ENCODE data around the gene BCL11B.

The BCL11B gene

DNA sequence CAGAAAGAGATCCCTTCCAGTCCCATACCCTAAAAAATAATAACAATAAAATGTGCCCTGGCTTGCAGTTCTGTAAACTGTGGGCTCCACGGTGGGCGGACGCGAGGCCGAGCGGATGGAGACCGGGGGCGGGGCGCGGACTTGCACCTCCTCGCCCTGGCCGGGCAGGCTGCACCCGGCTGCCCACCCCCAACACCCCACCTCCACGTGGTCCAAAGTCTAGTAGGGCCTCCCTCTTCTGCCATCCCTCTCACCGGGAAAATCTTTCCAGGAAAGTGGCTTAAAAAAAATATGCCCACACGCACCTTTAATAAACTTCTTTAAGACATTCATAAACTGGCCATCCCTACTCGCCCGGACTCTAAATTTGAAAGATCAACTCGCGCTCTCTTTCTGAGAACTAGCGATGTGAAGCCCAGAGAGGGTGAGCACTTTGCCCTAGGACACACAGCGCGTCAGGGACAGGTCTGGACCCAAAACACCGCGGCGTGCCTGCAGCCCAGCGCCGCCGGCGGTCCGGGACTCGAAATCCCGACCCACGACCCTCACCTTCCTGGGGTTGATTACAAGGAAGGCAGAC, 1.9 kb upstream of the BCL11B start:
- TF ChIP-seq, protein P1, sequence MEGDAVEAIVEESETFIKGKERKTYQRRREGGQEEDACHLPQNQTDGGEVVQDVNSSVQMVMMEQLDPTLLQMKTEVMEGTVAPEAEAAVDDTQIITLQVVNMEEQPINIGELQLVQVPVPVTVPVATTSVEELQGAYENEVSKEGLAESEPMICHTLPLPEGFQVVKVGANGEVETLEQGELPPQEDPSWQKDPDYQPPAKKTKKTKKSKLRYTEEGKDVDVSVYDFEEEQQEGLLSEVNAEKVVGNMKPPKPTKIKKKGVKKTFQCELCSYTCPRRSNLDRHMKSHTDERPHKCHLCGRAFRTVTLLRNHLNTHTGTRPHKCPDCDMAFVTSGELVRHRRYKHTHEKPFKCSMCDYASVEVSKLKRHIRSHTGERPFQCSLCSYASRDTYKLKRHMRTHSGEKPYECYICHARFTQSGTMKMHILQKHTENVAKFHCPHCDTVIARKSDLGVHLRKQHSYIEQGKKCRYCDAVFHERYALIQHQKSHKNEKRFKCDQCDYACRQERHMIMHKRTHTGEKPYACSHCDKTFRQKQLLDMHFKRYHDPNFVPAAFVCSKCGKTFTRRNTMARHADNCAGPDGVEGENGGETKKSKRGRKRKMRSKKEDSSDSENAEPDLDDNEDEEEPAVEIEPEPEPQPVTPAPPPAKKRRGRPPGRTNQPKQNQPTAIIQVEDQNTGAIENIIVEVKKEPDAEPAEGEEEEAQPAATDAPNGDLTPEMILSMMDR (IDR thresholded peaks at IDR 0.05), result no peak
- DNase-seq (ENCODE audit: low spot score), result peak; percentile 40
- Histone ChIP-seq H3K27ac (no peak overlapping the region), H3K4me3 (peak overlapping the region; percentile 68)

DNA sequence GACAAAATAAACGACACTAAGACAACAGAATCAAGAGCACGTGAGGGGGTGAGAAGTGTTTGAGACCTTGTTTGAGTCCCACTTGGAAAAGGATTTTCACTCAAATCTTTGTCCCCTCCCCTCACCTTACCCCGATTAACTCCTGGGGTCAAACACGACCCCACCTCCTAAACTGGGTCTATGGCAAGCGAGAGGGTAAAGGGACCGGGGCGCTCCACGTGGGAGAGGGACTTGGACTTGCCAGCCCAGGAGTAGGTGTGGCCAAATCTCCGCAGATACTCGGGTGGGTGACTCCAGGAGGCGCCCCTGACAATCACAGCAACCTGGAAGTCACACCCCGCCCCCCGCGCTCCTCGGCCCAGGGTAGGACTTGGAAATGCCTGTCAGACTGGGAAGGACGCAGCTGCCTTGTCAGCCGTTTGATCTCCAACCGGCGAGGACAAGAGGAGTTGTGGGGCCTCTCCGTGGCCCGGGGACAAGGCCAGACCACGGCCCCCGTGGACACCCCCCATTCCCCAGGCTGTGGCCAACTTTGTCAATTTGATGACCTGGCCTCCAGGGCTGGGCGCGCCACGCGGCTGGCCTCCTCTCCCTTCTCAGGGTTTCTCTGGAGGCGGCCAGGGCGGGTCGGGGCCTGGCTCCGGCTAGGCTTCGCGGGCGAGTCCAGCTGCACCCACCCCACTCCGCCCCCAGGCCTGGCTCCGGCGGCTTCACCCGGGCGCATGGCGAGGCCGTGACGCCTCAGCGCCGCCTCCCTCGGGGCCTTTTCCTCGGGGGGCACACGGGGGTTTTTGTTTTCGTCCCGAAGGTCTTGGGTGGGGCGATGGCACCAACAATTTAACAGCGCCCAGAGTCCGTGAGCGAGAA, 1.1 kb upstream of the BCL11B start:
- Histone ChIP-seq H3K27ac (no peak overlapping the region), H3K4me3 (peak overlapping the region; percentile 68)
- no peak for DNase-seq (ENCODE audit: low spot score)
- TF ChIP-seq, protein P1 (IDR thresholded peaks at IDR 0.05), result no peak

DNA sequence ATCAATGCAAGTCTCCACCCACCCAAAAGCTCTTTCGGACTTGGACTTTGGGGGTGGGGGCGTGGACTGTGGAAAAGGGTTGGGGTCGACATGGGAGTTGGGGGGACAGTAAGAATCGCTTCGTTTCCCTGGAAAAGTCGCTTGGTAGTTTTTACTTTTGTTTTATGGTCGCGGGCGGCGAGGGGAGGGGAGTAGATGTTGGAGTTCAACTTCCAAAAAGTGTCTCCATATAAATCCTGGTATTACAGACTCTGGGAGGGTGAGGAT, 568 bp upstream of the BCL11B start:
- DNase-seq (ENCODE audit: low spot score), result no peak
- Histone ChIP-seq H3K27ac (no peak overlapping the region), H3K4me3 (peak overlapping the region; percentile 68)
- TF ChIP-seq, protein P1 (IDR thresholded peaks at IDR 0.05), result no peak

DNA sequence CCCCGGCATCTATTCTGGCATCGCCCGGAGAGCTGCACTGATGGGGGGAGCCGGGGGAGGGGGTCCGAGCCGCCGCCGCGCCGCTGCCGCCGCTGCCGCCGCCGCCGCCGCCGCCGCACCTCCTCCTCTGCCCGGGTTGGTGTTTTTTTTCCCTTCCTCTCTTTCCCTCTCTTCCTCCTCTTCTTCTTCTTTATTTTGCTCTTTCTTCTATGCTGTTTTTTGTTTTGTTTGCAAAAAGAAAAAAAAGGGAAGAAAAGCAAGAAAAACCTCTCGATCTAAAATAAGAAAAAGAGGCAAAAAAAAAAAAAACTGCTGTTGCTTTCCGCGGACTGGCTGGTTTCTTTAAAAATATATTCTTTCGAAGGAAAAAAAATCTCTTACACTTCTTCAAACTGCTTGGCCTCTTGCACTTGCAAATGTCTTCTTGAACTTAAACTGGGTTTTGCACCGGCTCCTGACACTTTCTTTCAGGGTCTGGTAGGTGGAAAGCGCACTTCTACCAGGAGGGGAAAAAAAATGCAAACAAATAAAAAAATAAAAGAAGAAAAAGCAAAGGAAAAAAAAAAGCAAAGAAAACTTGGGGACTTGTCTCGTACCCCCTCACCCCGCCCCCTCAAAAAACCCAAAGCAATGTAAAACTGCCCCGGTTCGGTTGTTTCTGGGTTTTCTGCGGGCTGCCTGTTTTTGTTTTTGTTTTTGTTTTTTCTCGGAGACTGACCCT, 616 bp downstream of the BCL11B start:
- no peak for DNase-seq (ENCODE audit: low spot score)
- TF ChIP-seq, protein P1 (IDR thresholded peaks at IDR 0.05), result no peak
- Histone ChIP-seq H3K27ac (no peak overlapping the region), H3K4me3 (peak overlapping the region; percentile 68)

DNA sequence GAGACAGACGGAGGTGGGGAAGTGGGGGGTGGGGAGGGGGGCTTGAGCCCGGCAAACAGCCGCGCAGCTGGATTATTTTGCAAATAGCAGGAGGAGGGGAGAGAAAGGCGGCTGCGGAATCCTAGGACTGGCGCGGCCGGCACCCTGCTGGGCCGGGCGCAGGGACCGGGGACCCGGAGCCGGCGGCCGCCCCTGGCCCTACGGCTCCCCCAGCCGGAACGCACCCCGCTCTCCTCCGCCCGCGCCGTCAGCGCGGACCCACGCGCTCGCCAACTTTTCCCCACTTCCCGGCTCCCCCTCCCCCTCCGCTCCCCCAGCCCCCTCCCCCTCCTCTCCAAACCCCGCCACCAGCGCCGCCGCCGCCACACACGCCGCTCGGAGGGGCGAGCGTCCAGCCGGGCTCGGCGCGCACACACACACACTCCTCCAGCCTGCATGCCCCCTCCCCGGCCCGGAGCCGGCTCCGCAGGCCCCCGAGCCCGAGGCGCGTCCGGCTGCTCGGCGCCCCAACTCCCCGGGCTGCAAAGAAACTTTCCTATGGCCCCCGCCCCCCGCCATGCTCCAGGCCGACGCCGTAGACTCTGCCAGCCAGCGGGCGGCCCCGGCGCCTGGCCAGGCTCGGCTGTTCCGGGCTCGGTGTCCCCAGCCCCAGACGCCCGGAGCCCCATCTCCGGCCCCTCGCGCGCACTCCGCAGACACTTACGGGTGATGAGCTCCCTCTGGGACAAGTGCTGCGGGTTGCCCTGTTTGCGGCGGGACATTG, 1.4 kb downstream of the BCL11B start:
- no peak for DNase-seq (ENCODE audit: low spot score)
- Histone ChIP-seq H3K27ac (no peak overlapping the region), H3K4me3 (peak overlapping the region; percentile 64)

More for the DNA sequence above, 1.4 kb downstream of the BCL11B start:
- TF ChIP-seq, protein P1 (IDR thresholded peaks at IDR 0.05), result no peak

All from coronary artery (tissue), 2 donors.